ENCODE data around the gene HBB. TPM values are rescaled to one million over a fixed set of nuclear protein-coding genes. Genes with fewer than 3 reads are reported as not detected.

The HBB gene
- total RNA-seq, 1 donor from 2014 or later = not detected

- no peak for TF ChIP-seq CTCF (IDR thresholded peaks at IDR 0.05)
- no peaks in the 10 kb centered on the region for H3K4me1 Mint-ChIP-seq (ENCODE audit: low read depth)
- H3K36me3 Mint-ChIP-seq (ENCODE audit: low read depth) = no peaks in the 10 kb centered on the region
- H3K27ac Mint-ChIP-seq (ENCODE audit: unreplicated experiment) = no peak overlapping the region
- no peak for DNase-seq (ENCODE audit: low spot score)
- H3K9me3 Mint-ChIP-seq (ENCODE audit: low read depth) = no peaks in the 10 kb centered on the region
- no peak overlapping the region for H3K4me3 Mint-ChIP-seq (ENCODE audit: unreplicated experiment)
- peaks cover 25% of the 10 kb centered on the region for H3K27me3 Mint-ChIP-seq (ENCODE audit: low read depth)
These were observed 20.8 kb upstream of the HBB start for GRCh38 chr11:5247472-5248192.

- H3K27me3 Mint-ChIP-seq (ENCODE audit: low read depth) = peaks cover 28% of the 10 kb centered on the region
- no peaks in the 10 kb centered on the region for H3K4me1 Mint-ChIP-seq (ENCODE audit: low read depth)
- no peak for DNase-seq (ENCODE audit: low spot score)
- H3K27ac Mint-ChIP-seq (ENCODE audit: unreplicated experiment) = no peak overlapping the region
- H3K36me3 Mint-ChIP-seq (ENCODE audit: low read depth) = no peaks in the 10 kb centered on the region
- TF ChIP-seq CTCF (IDR thresholded peaks at IDR 0.05) = no peak
- H3K9me3 Mint-ChIP-seq (ENCODE audit: low read depth) = no peaks in the 10 kb centered on the region
- no peak overlapping the region for H3K4me3 Mint-ChIP-seq (ENCODE audit: unreplicated experiment)
These were observed 20.1 kb upstream of the HBB start for GRCh38 chr11:5246772-5247471.

- peaks cover 35% of the 10 kb centered on the region for H3K27me3 Mint-ChIP-seq (ENCODE audit: low read depth)
These were observed 18.3 kb upstream of the HBB start for GRCh38 chr11:5245155-5245554.

GRCh38 chr11:5243816-5244180, 16.9 kb upstream of the HBB start:
- Mint-ChIP-seq H3K4me1 (ENCODE audit: low read depth) (no peaks in the 10 kb centered on the region), H3K4me3 (ENCODE audit: unreplicated experiment) (no peak overlapping the region), H3K36me3 (ENCODE audit: low read depth) (no peaks in the 10 kb centered on the region), H3K27ac (ENCODE audit: unreplicated experiment) (no peak overlapping the region), H3K9me3 (ENCODE audit: low read depth) (no peaks in the 10 kb centered on the region), H3K27me3 (ENCODE audit: low read depth) (peaks cover 43% of the 10 kb centered on the region)
- no peak for DNase-seq (ENCODE audit: low spot score)
- TF ChIP-seq CTCF (IDR thresholded peaks at IDR 0.05) = no peak

More at GRCh38 chr11:5245155-5245554, 18.3 kb upstream of the HBB start:
- H3K4me1 Mint-ChIP-seq (ENCODE audit: low read depth) = no peaks in the 10 kb centered on the region
- H3K4me3 Mint-ChIP-seq (ENCODE audit: unreplicated experiment) = no peak overlapping the region
- H3K9me3 Mint-ChIP-seq (ENCODE audit: low read depth) = no peaks in the 10 kb centered on the region
- H3K36me3 Mint-ChIP-seq (ENCODE audit: low read depth) = no peaks in the 10 kb centered on the region
- no peak for TF ChIP-seq CTCF (IDR thresholded peaks at IDR 0.05)
- DNase-seq (ENCODE audit: low spot score) = no peak
- H3K27ac Mint-ChIP-seq (ENCODE audit: unreplicated experiment) = no peak overlapping the region

GRCh38 chr11:5242933-5243815, 16.3 kb upstream of the HBB start:
- no peak for TF ChIP-seq CTCF (IDR thresholded peaks at IDR 0.05)
- Mint-ChIP-seq H3K4me3 (ENCODE audit: unreplicated experiment) (no peak overlapping the region), H3K27ac (ENCODE audit: unreplicated experiment) (no peak overlapping the region), H3K9me3 (ENCODE audit: low read depth) (no peaks in the 10 kb centered on the region), H3K36me3 (ENCODE audit: low read depth) (no peaks in the 10 kb centered on the region), H3K27me3 (ENCODE audit: low read depth) (peaks cover 45% of the 10 kb centered on the region), H3K4me1 (ENCODE audit: low read depth) (no peaks in the 10 kb centered on the region)
- no peak for DNase-seq (ENCODE audit: low spot score)

Measured in chondrocyte (in vitro differentiated cells).